ENCODE data around the gene ATP2A1.
A peak's percentile ranks its signal among the peaks of the same experiment; 100 is the strongest.
"Not testable (repeated sequence)": the region's sequence is repeated elsewhere in the genome, so short reads cannot be mapped to it uniquely, and the experiment has no call there.

ATP2A1 gene

DNA sequence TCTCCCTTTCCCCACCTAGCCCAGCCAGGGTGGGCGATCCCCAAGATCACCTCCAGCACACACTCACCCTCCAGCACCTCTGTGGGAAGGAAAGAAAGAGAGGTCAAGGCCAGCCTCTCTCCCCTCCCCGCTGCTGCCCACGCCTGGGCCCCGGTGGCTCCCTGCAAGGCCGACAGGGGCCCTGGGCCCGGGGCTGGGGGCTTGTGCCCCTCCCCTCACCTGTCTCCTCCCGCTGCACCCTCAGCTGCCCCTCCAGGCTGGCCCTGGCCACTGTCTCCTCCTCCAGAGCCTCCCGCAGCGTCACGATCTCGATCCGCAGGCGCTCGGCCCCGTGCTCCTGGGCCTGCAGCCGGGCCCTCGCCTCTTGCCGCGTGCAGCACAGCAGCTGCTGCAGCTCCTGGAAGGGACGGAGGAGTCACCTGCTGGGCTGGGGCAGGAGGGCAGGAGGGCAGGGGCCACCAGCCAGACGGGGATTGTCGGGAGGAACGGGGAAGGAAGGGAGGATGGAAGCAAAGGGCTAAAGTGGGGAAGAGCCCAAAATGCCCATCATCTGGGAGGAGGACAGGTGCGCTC is 27.6 kb downstream of the ATP2A1 start:
- no peak for DNase-seq (ENCODE audit: low read depth, low spot score)

DNA sequence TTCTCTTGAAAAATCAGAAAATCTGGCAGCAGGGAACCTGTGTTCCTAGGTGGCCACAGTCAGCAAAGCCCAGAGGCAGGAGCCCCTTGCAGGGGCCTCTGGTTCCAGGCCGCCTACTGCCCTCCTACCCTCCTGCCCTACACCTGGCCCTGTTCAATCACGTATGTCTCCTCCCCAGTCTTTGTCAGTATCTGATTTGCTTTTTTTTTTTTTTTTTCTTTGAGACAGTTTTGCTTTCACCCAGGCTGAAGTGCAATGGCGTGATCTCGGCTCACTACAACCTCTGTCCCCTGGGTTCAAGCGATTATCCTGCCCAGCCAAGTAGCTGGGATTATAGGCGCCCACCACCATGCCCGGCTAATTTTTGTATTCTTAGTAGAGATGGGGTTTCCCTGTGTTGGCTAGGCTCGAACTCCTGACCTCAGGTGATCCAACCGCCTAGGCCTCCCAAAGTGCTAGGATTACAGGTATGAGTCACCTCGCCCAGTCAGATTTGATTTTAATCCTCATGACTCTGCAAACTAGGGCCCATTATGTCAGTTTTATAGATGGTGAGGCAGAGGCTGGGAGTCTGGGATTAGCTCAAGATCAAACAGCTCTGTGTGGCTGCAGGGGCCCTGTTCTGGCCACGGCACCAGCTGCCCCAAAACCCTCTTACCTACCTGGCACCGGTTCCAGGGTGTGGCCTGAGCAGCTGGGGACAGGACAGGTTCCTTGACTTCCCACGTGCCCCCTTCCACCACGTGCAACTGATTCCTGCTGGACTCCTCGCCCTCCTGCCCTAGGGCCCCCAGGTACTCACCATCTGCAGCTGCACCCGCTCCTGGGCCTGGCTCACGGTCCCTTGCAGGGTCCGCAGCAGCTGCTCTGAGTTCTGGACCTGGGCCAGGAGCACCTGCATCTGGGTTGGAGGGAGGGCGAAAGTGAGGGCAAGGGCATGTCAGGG is 32.1 kb downstream of the ATP2A1 start:
- no peak for DNase-seq (ENCODE audit: low read depth, low spot score)

DNA sequence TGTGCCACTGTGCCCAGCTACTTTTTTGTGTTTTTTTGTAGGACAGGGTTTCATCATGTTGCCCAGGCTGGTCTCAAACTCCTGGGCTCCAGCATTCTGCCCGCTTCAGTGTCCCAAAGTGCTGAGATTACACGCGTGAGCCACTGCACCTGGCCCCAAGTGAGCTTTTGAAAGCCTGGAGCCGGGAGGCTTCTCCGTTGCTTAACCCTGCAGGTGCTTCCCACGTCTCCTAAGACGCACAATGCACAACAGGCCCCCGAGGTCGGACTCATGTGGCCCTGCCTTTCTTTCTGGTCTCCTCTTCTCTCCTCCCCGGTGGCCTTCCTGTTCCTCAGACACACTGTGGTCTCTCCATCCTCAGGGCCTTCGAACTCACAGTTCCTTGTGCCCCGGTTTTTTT is 34.3 kb downstream of the ATP2A1 start:
- no peak for DNase-seq (ENCODE audit: low read depth, low spot score)

DNA sequence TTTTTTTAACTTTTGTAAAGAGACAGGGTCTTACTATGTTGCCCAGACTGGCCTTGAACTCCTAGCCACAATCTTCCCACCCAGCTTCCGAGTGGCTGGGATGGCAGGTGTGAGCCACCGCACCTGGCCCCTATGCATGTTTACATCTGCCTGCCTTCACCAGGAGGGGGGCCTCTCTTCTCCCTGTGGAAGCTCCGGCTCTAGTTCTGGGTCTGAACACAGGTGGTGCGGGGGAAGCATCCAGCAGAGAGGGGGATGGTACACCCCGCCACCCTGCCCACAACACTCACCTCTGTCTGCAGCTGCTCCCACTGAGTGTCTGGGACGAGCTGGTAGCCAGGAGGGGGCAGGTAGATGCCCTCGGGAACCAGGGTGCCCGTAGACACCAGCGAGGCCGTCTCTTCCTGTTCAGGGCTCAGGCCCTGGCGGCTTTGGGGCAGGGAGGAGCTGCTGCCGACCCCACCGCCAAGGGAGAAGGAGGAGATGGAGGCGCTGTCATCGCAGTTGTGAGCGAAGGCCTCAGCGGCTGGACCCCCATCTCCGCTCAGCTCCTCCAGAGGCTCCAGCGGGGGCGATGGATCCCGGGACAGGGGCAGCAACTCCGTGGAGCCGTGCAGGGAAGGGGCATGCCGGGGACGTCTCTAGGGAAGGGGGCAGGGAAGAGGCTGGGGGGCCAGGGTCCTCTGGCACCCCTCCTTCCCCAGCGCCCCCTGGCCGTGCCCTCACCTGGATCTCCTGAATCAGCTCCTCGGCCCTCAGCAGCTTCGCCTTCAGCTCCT is 35.8 kb downstream of the ATP2A1 start:
- DNase-seq (ENCODE audit: low read depth, low spot score) = no peak

DNA sequence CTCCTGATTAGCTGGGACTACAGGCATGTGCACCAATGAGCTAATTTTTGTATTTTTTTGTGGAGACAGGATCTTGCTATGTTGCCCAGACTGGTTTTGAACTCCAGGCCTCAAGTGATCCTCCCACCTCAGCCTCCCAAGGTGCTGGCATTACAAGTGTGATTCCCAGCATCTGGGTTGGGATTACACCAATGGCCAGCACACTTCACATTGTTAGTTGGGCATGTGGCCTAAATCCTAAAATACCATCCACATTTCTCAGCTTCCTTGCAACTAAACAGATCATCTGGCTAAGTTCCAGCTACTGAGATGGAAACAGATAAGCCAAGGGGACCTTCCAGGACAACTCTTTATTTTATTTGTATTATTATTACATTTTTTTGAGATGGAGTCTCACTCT is 36.9 kb downstream of the ATP2A1 start:
- no peak for DNase-seq (ENCODE audit: low read depth, low spot score)

DNA sequence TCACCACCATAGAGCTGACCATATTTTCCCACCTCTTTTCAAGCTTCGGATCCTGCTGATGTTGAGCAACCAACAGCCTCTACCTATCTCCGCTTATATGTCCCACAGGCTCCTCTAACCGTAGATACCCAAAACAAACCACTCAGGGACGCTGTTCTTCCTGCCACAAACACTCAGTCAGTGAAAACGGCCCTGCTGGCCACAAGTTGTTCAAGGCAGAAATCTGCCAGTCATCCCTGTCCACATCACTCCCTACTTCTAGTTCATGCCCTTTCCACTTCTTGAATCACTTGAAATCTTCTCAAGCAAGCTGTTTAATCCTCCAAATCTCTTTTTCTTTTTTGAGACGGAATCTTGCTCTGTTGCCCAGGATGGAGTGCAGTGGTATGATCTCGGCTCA is 38.8 kb downstream of the ATP2A1 start:
- no peak for DNase-seq (ENCODE audit: low read depth, low spot score)

DNA sequence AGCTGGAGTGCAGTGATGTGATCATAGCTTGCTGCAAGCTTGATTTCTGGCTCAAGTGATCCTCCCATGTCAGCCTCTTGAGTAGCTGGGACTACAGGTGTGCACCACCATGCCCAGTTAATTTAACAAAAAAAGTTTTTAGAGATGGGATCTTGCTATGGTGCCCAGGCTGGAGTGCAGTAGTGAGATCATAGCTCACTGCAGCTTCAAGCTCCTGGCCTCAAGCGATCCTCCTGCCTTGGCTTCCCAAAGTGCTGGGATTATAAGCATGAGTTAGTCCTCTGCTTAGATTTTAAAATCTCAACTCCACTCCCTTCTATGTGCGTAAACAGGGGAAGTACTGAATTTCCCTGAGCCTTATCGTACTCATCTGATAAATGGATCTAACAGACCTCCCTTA is 40.4 kb downstream of the ATP2A1 start:
- no peak for DNase-seq (ENCODE audit: low read depth, low spot score)

DNA sequence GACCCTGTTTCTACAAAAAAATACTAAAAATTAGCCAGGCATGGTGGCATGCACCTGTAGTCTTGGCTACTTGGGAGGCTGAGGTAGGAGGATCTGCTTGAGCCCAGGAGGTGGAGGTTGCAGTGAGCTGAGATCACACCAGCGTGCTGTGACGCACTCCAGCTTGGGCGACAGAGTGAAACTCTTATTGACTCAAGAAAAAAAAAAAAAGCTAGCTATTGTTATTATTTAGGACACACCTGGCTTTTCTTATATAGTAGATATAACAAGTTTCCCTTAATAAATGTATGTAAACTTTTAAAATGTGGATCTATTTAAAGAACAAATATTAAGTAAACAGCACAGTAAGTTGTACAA is 44.9 kb downstream of the ATP2A1 start:
- DNase-seq (ENCODE audit: low read depth, low spot score) = no peak

DNA sequence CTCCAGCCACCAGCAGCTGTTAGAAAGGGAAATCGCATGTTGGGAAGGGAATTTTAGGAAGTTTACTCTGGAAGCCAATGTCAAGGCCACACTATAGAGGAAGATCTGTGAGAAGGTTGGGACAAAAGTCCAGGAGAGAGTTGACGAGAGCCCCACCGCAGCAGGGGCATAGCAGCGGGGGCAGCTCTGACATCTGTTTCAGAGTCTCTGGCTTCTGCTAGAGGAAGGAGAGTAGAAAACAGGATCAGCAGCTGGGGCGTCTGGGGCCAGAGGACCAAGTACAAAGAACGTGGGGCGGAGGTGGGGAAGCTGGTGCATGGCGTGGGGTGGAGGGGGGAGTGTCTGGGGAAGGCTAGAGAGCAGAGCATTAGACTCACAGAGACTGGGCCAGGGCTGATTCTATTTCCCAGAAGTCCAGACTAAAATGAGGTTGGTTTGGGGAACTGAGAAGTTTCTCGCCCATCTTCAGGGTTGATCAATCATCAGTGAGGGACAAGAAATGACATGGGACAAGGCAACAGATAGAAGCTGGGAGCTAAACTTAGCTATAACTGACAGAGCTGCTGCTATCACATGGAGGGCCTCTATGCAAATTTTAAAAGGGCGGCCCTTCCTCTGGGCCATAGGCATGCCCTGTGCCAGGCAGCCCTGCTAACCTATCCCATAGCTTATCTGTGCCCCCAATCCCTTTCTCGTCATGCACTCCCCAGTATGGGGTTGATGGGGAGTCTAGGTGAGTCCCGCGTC is 45.5 kb downstream of the ATP2A1 start:
- no peak for DNase-seq (ENCODE audit: low read depth, low spot score)

DNA sequence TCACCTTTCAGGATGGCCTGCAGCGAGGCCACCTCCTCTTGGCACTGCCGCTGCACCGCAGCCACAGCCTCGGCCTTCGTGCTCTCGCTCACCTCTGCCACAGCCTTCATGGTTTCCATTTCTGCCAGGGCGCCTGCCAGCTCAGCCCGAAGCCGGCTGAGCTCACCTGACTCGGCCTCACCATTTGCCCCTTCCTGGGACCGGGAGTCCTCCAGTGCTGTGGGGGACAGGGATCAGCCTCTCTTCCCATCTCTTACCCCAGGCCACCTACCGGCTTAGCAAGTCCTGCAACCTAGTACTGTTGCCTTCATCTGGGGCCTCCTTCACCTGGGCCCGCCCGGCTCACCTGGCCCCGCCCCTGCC is 46.1 kb downstream of the ATP2A1 start:
- no peak for DNase-seq (ENCODE audit: low read depth, low spot score)

DNA sequence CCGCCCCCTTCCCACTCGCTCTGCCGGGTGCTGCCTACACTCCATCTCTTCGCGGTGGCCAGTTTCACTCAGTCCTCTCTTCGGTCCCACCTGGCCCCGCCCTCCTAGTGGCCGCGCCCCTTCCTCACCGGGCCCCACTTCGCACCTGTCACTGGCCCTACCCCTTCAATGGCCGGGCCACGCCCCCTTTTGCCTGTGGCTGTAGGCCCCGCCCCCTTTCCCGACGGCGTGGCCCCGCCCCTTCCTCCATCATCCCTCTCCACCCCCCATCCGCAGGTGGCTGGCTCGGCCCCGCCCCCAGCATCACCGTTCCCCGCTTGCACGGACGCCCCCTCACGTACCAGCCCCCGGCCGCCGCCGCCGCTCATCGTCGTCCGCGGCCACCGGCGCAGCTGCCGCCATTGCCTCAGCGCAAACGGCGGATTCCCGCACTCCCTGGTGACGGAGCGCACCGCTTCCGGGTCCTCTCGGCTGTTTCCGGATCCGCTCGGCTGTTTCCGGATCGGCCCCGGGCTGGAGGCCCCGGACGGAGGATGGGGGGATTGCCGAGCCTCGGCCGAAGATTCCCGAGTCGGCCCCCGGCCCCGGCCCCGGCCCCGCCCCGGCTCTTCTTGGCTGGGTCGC is 46.6 kb downstream of the ATP2A1 start, which contains the start of gene RABEP2:
Gene RABEP2 (minus strand): TSS at position 477 of the 624 bp plus-strand sequence. CDS start 75 bp downstream, at position 402.
- peak; percentile 46 for DNase-seq (ENCODE audit: low read depth, low spot score)

DNA sequence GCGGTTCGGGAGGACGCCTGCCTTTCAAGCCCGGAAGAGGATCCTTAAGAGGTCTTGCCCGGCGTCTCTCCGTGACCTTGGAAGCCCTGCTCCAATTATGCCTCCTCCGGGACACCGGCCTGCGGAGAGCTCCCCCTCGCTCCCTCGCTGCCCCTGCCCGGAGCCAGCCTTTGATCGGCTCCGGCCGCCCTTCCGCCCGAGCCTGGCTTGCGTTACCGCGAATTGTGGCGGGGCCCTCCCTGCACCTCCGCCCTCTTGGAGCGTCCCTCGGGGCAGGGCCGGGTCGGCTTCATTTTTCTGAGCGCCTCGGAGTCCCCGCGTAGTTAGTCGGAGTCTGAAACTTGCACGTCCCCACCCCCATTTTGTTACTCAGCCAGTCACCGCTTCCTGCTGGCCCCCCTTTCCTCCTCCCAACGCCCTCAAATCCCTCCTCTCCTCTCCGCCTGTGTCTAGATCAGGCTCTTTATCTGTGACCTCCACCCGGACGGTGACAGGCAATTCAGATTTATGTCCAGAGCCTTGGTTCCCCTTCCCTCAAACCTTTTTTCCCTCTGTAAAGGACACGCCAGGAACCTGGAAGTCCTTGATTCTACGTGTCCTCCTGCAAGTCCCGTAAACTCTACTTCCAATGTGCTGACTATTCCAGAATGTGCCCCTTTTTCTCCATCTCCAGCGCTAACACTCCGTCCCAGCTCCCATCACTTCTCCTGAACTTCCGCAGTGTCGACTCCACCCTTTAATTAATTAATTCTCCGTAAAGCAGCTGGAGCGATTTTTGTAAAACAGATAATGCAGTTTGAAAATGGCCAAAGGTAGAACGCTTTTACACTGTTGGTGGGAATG is 47.3 kb downstream of the ATP2A1 start:
- peak; percentile 37 for DNase-seq (ENCODE audit: low read depth, low spot score)

DNA sequence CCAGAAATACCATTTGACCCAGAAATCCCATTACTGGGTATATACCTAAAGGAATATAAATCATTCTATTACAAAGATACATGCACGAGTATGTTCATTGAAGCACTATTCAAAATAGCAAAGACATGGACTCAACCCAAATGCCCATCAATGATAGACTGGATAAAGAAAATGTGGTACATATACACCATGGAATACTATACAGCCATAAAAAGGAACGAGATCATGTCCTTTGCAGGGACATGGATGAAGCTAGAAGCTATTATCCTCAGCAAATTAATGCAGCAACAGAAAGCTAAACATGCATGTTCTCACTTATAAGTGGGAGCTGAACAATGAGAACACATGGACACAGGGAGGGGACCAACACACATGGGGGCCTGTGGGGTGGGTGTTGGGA is 48.0 kb downstream of the ATP2A1 start:
- not testable (repeated sequence) for DNase-seq (ENCODE audit: low read depth, low spot score)

DNA sequence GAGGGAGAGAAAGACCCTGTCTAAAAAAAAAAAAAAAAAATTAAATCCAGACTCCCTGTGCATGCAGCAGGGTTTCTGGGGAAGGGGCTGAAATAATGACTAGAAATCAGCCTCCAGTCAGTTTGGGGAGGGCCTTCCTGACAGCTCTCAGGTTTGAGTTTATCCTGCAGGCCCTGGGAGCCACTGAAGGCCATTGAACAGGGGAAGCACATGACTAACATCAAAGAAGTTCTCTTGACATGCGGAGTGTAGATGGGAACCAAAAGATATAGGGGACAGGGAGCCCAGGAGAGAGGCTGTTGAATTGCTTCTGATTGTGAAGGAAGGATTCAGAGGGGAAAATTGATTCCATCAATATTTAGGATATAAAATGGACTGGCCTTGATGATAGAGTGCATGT is 49.5 kb downstream of the ATP2A1 start:
- DNase-seq (ENCODE audit: low read depth, low spot score) = no peak

DNA sequence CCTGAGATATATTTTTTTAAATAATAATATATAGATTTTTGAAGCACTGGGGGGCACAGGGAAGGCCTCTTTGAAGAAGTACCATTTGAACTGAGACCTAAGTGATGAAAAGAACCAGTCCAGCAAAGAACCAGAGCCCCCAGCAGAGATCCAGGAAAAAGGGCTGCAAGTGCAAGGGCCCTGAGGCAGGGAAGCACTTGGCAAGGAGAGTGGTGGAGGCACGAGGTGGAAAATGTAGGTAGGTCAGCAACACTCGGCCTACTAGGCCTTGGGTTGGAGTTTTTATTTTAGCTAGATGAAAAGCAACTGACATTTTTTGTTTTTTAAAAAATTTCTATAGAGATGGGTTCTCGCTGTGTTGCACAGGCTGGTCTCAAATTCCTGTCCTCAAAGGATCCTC is 51.9 kb downstream of the ATP2A1 start:
- DNase-seq (ENCODE audit: low read depth, low spot score) = no peak

DNA sequence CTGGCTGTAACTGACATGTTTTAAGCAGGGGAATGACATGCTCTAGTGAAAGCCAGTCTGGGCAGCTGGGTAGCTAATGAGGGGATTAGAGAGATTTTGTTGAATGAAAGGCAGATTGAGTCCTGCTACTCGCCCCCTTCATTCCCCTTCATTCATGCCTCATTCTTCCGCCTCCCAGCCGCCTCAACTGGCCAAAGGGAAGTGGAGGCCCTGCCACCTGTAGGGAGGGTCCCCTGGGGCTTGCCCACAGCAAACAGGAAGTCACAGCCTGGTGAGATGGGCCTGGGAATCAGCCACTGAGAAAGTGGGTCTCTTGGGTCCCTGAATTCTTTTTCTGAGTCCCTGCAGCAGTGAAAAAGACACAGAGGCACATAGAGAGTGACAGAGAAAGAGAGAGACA is 52.4 kb downstream of the ATP2A1 start:
- no peak for DNase-seq (ENCODE audit: low read depth, low spot score)

DNA sequence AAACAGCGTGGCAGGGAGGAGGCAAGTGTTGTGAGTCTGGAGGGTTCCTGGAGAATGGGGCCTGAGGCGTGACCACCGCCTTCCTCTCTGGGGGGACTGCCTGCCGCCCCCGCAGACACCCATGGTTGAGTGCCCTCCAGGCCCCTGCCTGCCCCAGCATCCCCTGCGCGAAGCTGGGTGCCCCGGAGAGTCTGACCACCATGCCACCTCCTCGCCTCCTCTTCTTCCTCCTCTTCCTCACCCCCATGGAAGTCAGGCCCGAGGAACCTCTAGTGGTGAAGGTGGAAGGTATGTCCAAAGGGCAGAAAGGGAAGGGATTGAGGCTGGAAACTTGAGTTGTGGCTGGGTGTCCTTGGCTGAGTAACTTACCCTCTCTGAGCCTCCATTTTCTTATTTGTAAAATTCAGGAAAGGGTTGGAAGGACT is 53.5 kb downstream of the ATP2A1 start, which contains the start of gene CD19:
Gene CD19 (plus strand): TSS at position 171 of the 425 bp plus-strand sequence. CDS start 30 bp downstream, at position 201.
- no peak for DNase-seq (ENCODE audit: low read depth, low spot score)

DNA sequence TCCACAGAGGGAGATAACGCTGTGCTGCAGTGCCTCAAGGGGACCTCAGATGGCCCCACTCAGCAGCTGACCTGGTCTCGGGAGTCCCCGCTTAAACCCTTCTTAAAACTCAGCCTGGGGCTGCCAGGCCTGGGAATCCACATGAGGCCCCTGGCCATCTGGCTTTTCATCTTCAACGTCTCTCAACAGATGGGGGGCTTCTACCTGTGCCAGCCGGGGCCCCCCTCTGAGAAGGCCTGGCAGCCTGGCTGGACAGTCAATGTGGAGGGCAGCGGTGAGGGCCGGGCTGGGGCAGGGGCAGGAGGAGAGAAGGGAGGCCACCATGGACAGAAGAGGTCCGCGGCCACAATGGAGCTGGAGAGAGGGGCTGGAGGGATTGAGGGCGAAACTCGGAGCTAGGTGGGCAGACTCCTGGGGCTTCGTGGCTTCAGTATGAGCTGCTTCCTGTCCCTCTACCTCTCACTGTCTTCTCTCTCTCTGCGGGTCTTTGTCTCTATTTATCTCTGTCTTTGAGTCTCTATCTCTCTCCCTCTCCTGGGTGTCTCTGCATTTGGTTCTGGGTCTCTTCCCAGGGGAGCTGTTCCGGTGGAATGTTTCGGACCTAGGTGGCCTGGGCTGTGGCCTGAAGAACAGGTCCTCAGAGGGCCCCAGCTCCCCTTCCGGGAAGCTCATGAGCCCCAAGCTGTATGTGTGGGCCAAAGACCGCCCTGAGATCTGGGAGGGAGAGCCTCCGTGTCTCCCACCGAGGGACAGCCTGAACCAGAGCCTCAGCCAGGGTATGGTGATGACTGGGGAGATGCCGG is 54.3 kb downstream of the ATP2A1 start:
- DNase-seq (ENCODE audit: low read depth, low spot score) = no peak

DNA sequence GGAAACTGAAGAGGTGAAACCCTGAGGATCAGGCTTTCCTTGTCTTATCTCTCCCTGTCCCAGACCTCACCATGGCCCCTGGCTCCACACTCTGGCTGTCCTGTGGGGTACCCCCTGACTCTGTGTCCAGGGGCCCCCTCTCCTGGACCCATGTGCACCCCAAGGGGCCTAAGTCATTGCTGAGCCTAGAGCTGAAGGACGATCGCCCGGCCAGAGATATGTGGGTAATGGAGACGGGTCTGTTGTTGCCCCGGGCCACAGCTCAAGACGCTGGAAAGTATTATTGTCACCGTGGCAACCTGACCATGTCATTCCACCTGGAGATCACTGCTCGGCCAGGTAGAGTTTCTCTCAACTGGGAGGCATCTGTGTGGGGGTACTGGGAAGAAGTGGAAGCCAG is 54.9 kb downstream of the ATP2A1 start:
- DNase-seq (ENCODE audit: low read depth, low spot score) = no peak

Data from brain pericyte (primary cell).